HFF-Myc (cell line): ENCODE data around the gene SMG7.

ENCODE experiments used
- DNase-seq: peaks from one replicate; pipeline ENCODE4 v3.0.0-alpha.2; 2011; ENCODE audit warnings: low read depth; ENCODE audit errors: extremely low read depth
- H3K4me3 ChIP-seq: replicated peaks from 2 replicates; pipeline ENCODE4 v1.5.1; 2011; ENCODE audit warnings: low read depth, mild to moderate bottlenecking, control low read depth, low read length
- TF ChIP-seq, protein P1 (sequence below): IDR thresholded peaks from 2 replicates; pipeline ENCODE4 v1.5.1; 2012; ENCODE audit warnings: mild to moderate bottlenecking, low read depth, low read length, control low read depth; ENCODE audit errors: missing control alignments

Gene SMG7

GRCh38 chr1:183572721-183573120 lies 100.4 kb downstream of the SMG7 start:
- H3K4me3 ChIP-seq, result no peak overlapping the region
- no peak for DNase-seq
- TF ChIP-seq, protein P1, sequence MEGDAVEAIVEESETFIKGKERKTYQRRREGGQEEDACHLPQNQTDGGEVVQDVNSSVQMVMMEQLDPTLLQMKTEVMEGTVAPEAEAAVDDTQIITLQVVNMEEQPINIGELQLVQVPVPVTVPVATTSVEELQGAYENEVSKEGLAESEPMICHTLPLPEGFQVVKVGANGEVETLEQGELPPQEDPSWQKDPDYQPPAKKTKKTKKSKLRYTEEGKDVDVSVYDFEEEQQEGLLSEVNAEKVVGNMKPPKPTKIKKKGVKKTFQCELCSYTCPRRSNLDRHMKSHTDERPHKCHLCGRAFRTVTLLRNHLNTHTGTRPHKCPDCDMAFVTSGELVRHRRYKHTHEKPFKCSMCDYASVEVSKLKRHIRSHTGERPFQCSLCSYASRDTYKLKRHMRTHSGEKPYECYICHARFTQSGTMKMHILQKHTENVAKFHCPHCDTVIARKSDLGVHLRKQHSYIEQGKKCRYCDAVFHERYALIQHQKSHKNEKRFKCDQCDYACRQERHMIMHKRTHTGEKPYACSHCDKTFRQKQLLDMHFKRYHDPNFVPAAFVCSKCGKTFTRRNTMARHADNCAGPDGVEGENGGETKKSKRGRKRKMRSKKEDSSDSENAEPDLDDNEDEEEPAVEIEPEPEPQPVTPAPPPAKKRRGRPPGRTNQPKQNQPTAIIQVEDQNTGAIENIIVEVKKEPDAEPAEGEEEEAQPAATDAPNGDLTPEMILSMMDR, result no peak

GRCh38 chr1:183575606-183576005 lies 103.3 kb downstream of the SMG7 start:
- TF ChIP-seq, protein P1, result no peak
- DNase-seq, result no peak
- H3K4me3 ChIP-seq, result no peak overlapping the region

- no peak overlapping the region for H3K4me3 ChIP-seq
- no peak for DNase-seq
- TF ChIP-seq, protein P1, result no peak
Observed at GRCh38 chr1:183576537-183576936, 104.2 kb downstream of the SMG7 start.

- no peak overlapping the region for H3K4me3 ChIP-seq
- TF ChIP-seq, protein P1, result no peak
- no peak for DNase-seq
Observed at GRCh38 chr1:183577897-183578465, 105.7 kb downstream of the SMG7 start.

- no peak overlapping the region for H3K4me3 ChIP-seq
- TF ChIP-seq, protein P1, result no peak
- DNase-seq, result no peak
Observed at GRCh38 chr1:183578856-183579255, 106.6 kb downstream of the SMG7 start.

- no peak overlapping the region for H3K4me3 ChIP-seq
- TF ChIP-seq, protein P1, result peak; percentile 20
- no peak for DNase-seq
Observed at GRCh38 chr1:183580281-183580682, 108.0 kb downstream of the SMG7 start.
